Skin epidermis (tissue), 12 donors: ENCODE results near the gene RAD50.
"Not testable (repeated sequence)": the region's sequence is repeated elsewhere in the genome, so short reads cannot be mapped to it uniquely, and the experiment has no call there.

Experiments
- H3K27ac ChIP-seq, 21 experiments: fragments of 200-600 bp; sonication (generic) in 11 of 21; one replicate each; pipeline ENCODE4 v1.5.0; 2020; ENCODE audit warnings: mild to moderate bottlenecking in 3 of 21, inconsistent platforms in 2 of 21, moderate library complexity in 2 of 21
- H3K4me3 ChIP-seq, 7 experiments: fragments of 200-600 bp; sonication (generic) in 2 of 7; one replicate each; pipeline ENCODE4 v1.5.0; 2020; ENCODE audit warnings: inconsistent platforms in 2 of 7, mild to moderate bottlenecking in 2 of 7, moderate library complexity in 1 of 7

Gene RAD50

GRCh38 chr5:132687995-132688394, 131.2 kb downstream of the RAD50 start:
- Histone ChIP-seq H3K27ac (no peak overlapping the region), H3K4me3 (no peak overlapping the region)

GRCh38 chr5:132688536-132689339, 132.0 kb downstream of the RAD50 start:
- H3K4me3 ChIP-seq: no peak overlapping the region
- H3K27ac ChIP-seq: no peak overlapping the region

- Histone ChIP-seq H3K4me3 (no peak overlapping the region), H3K27ac (no peak overlapping the region)
These were observed 132.7 kb downstream of the RAD50 start for GRCh38 chr5:132689513-132689912.

- Histone ChIP-seq H3K27ac (no peak overlapping the region), H3K4me3 (no peak overlapping the region)
These were observed 133.4 kb downstream of the RAD50 start for GRCh38 chr5:132690156-132690555.

GRCh38 chr5:132691755-132692631, 135.2 kb downstream of the RAD50 start:
- not testable (repeated sequence) for H3K4me3 ChIP-seq, H3K27ac ChIP-seq

- H3K4me3 ChIP-seq: no peak overlapping the region
- no peak overlapping the region for H3K27ac ChIP-seq
These were observed 135.8 kb downstream of the RAD50 start for GRCh38 chr5:132692632-132692967.
